ENCODE results near the gene ADGRL4.
"Not testable (repeated sequence)": the region's sequence is repeated elsewhere in the genome, so short reads cannot be mapped to it uniquely, and the experiment has no call there.

Gene ADGRL4

DNA sequence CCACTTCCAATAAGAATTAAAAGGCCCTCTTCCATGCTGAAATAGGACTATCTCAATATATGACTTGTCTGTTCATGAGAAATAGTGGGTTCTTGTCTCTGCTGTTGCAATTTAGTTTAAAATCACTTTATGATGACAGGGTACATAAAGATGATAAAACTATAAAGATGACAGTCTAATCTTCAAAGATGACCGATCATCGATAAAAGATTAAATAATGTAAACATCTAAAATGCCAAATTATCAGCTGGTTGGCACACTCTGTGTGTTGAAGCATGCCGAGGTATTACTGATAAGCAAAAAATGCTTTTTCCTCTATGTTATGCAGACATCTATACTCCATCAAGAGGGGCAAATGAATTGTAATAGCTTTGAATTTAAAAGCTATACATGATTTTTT, 89.5 kb downstream of the ADGRL4 start:
- no peak for DNase-seq (ENCODE audit: low spot score)

DNA sequence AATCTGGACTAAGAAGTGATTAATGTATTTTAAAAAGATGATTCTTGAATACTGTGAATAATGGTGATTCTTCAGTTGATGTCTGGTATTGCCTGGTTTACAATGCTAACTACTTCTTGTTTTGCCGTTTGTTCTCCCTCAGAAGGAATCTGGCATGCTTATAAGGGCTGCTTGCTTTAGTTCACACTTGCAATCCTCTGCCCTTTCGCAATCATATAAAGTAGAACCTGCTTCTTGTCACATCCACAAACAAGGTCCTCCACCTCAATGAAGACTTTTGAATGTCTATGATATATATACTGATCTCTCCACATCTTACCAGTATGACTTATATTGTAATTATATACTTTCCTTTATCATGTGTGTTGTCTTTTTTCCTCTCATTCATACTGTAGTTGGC, 92.6 kb downstream of the ADGRL4 start:
- DNase-seq (ENCODE audit: low spot score) = no peak

DNA sequence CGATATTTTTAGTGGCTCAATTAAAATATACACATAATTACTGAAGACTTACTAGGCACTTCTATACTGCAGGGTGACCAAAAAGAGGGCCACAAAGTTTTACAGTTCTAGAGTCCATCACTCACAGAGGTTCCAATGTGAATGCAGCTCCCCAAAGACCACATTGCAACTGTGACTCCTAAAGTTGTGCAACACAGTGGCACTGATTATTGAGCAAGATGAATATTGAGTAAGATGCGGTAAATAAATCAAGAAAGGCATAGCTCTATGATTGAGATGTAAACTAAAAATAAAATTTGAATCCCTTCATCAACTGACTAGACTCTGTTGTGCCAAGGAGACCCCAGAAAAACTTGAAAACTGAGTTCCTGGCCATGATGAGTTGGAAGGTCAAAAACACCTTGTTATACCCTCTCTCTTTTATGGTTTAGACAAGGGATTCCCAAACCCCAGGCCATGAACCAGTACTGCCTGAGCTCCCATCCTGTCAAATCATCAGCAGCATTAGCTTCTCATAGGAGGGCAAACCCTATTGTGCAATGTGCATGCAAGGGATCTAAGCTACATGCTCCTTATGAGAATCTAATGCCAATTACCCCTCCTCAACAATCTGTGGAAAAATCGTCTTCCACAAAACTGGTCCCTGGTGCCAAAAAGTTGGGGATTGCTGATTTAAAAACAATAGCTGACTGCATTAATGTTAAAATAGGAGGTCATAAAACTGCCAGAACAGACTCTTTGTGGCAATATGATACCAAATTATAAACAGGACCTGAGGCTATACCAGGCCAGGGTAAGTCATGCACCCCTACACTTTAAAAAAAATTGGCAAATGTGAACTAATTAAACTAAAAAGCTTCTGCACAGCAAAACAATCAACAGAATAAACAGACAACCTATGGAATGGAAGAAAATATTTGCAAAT, 94.3 kb downstream of the ADGRL4 start:
- DNase-seq (ENCODE audit: low spot score) = no peak

DNA sequence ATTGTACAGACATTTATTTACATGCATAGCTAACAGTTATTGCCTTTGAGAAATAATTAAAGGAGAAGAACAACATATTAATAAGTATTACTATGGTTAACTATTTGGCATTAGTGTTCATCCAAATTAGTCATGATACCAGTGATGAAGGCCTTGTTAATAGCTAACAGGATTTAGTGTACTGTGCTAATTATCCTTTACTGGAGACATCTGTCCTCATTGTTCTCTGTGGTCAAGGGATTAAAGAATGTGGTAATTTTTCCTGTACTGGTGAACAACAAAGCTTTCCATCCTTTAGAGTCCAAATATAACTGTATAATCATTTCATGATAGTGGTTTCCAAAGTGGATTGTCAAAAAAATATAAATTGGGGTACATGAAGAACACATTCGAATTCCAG, 103.9 kb downstream of the ADGRL4 start:
- DNase-seq (ENCODE audit: low spot score) = no peak

DNA sequence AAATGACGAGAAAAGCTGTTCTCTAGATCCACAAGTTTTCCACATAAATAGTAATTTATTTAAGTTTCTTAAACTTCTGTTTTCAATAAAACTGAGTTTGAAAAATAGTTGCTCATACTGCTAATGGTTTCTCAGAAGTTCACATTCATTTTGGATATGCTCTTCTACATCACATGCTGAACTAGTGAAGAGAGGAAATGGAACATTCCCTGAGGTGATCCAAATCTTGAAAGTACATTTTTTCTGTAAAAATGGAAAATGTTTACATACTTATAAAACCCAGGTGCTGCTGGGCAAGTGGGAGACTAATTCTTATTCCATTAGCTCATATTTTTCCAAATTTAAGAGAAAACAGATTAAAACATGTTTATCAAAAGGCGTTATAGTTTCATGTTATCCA, 111.7 kb downstream of the ADGRL4 start:
- no peak for DNase-seq (ENCODE audit: low spot score)

DNA sequence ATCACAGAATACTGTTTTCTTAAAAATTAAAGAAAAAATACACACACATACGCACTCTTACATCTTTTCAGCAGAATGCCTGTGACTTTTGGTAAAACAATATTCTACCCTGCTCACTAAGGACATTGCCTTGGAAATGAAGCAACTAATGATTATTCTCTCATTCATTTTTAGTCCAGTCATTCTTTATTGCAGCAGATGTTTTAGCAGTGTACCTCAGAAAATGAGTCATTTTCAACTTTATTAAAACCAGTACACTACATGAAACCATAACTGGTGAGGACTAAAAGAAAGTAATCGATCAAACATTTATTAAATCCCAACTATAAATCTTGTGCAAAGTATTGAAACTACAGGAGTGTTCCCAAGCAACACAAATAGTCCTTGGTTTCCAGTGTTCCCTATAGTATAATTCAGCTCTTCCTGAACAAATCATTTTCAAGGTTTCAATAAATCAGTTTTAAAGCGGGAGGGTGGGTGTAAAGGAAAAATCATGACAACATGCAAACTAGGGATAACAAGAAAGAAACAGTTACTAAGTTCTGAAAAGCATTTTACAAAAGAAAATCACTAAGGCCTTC, 114.2 kb downstream of the ADGRL4 start:
- DNase-seq (ENCODE audit: low spot score) = no peak

DNA sequence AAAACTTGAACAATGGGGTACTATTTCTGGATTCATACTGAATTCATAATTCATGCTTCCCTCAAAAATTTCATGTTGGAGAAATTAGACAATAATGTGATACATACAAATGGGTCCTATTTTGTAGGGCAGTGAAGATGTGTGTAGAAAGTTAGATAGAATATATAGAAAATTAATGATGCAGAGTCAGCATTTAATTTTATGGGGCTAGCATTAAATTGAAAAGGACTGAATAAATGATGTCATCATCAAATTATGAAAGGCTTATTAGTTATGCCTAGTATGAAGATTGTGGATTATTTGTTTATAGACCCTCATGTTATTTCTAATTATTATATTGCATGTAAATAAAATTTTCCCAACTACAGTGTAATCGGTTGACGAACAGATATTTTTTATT, 119.1 kb downstream of the ADGRL4 start:
- no peak for DNase-seq (ENCODE audit: low spot score)

DNA sequence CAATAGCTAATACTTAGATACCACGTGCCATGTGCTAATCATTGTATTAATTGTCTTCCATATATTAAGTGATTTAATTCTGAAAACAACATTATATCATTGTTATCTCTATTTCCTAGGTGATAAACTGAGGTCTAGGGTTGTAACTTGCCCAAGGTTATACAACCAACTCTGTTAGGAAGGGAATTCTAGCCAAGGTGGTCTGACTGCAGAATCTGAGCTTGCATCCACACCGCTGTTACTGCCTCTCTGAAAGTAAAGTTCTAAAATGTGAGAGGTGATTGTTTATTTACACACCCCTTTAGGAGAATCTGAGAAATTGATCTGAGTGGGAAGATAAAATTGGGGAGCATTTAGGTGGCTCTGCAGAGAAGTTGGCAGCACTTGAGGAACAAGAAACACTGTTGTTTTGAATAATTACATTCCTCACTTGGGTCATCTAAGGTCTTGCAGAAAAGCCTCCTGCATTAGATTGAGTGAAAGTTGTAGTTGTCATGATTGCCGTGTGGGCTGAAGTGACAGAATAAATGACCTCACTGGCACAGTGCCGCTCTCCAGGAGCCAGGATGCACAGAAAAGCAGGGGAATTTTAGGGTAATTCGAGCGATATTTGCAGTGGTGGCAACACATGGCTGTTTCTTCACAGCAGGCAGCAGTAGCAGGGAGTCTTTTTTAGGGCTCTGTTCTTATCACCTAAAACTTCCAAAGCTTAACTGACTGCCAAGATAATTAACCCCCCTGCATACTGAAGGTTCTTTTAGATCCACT, 121.7 kb downstream of the ADGRL4 start:
- DNase-seq (ENCODE audit: low spot score) = no peak

DNA sequence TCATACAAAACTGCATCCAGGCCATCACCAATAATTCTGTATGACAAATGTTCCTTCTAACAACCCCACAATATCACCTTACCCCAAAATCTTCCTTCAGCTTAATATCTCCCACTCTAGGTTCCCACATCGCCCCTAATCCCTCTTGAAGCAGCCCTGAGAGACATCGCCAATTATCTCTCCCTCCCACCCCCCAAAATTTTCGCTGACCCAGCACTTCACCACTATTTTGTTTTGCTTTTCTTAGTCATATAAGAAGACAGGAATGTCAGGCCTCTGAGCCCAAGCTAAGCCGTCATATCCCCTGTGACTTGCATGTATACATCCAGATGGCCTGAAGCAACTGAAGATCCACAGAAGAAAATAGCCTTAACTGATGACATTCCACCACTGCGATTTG, 126.3 kb downstream of the ADGRL4 start:
- no peak for DNase-seq (ENCODE audit: low spot score)

DNA sequence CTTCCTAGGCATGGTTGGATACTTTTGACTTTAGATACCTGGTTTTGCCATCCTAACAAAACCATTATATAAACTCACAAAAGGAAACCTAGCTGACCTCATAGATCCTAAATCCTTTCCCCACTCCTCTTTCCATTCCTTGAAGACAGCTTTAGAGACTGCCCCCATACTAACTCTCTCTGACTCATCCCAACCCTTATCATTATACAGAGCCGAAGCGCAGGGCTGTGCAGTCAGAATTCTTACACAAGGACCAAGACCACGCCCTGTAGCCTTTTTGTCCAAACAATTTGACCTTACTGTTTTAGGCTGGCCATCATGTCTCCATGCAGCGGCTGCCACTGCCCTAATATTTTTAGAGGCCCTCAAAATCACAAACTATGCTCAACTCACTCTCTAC, 130.5 kb downstream of the ADGRL4 start:
- DNase-seq (ENCODE audit: low spot score) = not testable (repeated sequence)

DNA sequence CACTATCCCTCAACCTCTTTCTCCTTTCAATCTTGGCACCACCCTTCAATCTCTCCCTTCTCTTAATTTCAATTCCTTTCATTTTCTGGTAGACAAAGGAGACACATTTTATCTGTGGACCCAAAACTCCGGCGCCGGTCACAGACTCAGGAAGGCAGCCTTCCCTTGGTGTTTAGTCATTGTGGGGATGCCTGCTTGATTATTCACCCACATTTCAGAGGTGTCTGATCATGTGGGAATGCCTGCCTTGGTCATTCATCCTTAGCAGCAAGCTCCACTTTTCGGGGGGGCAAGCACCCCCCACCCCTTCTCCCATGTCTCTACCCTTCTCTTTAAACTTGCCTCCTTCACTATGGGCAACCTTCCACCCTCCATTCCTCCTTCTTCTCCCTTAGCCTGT, 133.7 kb downstream of the ADGRL4 start:
- not testable (repeated sequence) for DNase-seq (ENCODE audit: low spot score)

DNA sequence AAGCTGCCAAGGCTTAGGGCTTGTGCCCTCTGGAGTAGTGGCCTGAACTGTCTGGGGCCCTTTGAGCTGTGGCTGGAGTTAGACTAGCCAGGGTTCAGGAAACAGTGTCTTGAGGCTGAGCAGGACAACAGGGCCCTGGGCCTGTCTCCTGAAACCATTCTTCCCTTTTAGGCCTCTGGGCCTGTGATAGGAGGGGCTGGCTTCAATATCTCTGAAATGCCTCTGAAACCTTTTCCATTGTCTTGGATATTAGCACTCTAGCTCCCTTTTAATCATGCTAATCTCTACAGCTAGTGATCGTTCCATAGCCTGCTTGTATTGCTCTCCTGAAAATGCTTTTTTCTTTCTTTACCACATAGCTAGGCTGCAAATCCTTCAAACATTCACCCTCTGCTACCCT, 135.3 kb downstream of the ADGRL4 start:
- no peak for DNase-seq (ENCODE audit: low spot score)

DNA sequence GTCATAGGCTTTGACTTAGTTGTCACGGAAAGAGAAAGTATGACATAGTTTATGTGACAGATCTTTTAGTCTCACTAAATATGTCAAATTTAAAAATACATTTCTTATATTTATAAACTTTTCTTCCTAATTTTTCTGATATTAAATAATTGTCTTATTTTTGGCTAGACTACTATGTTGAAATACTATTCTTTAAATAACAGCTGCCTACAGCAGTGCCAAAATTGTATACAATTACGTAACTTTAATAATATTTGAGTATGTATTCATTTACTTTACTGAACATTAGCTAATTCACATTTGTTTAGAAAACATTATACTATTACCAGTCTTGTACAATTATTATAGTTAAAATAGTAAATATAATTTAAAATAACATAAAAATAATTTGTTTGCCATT, 137.4 kb downstream of the ADGRL4 start:
- DNase-seq (ENCODE audit: low spot score) = no peak

DNA sequence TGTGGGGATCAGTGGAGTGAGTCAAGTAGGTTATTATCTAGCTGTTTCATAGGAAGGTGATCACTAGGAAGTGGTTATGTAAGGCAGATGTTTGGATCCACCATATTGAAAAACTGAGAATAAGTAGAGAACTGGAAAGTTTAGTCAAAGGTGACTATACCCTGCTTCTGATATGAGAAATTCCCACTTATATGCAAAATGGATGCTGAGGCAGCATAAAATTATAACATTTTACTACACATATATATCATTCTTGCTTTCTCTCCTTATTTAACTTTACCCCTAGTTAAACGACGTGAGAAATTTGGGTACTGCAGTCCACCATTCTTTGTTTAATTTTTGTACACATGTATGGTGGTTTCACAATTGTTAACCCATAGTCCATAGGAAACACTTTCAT, 142.4 kb downstream of the ADGRL4 start:
- DNase-seq (ENCODE audit: low spot score) = no peak

DNA sequence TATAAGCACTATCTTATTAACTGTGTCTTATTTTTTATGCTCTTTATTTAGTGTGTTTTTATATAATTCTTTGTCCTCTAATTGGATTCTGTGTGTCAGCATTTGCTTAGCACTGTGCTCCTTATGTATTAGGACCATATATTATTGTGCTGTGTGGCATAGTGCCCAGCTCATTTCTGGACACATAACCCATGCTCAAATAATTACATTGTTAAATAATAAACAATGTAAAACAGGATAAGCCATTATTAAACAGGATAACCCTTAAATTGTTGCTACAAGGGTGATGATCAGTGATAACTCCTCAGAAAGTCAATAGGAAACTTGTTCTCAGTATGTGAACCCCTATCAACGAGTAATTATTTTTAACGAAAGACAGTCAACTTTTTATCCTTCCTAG, 150.4 kb downstream of the ADGRL4 start:
- DNase-seq (ENCODE audit: low spot score) = no peak

DNA sequence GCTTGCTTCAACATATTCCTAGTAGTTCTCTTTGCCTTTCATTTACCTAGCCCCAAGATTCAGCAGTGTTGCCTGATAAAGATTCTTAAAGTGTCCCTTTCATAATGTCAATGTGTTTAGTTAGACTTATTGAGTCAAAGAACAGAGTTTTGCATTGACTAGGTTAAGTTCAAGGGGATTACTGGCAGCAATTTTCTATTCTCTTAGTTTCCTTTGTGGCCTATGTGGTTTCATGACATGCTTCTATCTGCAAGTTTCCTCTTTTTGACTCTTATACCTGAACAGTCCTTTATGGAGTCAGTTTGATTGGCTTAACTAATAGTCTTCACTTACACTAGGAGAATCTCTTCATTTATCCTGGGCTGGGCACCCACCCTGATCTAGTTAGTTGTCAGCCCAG, 151.3 kb downstream of the ADGRL4 start:
- no peak for DNase-seq (ENCODE audit: low spot score)

DNA sequence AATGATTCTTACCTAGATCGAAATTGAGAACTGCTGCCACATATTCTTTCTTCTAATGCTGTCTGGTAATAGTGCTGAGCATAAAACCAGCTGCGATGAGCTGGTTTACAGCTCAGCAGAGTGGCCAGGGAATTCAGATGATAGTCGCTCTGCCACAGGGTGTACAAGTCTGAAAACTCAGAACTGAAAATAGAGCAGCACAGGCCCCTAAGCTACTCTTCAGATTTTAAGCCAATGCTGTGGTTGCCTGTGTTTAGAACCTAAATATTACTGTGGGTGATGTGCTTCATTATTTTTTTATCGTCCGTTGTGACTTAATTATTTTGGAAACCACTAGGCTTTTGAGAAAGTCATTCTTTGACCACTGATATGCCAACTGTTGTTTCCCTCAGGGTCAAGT, 152.0 kb downstream of the ADGRL4 start:
- DNase-seq (ENCODE audit: low spot score) = no peak

DNA sequence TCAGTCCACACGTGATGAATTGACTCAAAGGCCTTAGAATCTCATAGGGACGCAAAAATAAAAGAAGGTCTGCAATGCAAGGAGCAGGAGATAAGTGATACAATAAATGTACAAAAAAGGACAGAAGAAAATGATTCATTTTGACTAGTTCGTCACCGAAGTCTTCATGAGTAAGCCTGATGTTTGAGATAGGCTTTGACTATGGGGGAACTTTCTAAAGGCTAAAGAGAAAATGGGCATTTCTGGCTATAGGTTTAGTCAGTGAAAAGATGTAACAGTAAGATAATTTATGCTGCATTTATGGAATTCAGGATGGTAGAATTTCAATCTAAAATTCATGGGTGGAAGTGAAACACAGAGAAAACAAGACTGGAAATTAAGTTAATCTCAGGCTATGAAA, 163.0 kb downstream of the ADGRL4 start:
- no peak for DNase-seq (ENCODE audit: low spot score)

DNA sequence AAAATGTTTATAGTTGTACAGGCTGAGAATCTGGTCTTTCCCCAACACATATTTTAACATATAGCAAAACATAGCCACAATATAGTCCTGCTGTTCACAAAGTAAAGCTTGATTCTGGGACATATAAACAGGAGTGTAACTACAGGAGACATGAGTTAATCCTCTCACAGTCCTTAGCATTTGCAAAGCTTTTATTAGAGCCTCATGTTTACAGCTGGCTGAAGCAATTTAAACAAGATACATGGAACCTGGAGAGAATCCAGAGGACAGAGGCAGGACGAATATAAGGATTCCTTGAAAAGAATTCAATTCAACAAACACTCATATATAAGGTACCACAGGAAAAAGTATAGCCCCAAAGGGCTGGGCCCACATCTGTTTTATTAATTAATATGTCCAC, 163.4 kb downstream of the ADGRL4 start:
- DNase-seq (ENCODE audit: low spot score) = no peak

DNA sequence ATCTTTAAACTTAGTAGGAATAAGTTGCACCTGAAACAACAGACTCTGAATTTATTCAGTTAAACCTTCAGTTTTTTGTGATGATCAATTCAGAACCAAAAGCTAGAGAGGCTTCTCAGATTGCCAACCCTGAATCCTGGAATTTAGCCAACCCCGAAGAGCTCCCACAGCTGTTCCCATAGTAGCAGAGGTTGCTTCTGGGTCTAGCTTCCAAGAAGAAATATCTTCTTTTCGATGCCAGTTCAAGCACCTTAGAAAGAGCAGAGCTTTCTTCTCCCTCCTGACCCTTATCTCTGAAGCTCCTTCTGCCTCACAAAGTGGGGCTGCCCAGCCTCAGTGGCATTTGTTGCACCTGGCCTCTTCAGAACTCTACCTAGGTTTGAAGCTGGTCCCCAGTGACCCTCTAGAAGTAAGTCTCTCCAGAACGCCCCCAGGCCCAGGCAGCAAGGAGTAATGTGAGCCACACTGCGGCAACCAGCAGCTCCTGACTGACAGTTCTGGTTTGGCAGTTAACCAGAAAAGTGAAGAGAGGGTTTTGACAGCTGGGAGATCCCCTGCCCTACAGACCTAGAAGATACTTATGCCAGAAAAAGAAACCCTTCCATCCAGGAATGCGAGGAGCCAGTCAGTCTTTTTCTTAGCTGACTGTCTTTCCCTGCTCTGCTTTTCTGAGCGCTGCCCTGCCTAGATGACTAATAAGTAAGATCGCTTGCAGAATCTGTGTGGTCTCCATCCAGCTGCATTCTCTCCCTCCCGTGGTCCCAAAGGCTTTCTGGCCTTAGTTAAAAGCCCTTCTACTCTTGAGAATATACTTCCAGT, 165.9 kb downstream of the ADGRL4 start:
- DNase-seq (ENCODE audit: low spot score) = peak; percentile 47

Data from hepatic stellate cell (primary cell).